IPS-20b (cell line): ENCODE results near the gene AP2A1.
A peak's percentile ranks its signal among the peaks of the same experiment; 100 is the strongest.
"Not testable (repeated sequence)": the region's sequence is repeated elsewhere in the genome, so short reads cannot be mapped to it uniquely, and the experiment has no call there.

Source experiments
- H3K27ac ChIP-seq: one replicate; pipeline ENCODE4 v1.5.1; 2013; ENCODE audit warnings: low read length
- H3K27me3 ChIP-seq: 2 replicates; pipeline ENCODE4 v1.6.1; 2013; ENCODE audit warnings: mild to moderate bottlenecking, low read length, inconsistent platforms; ENCODE audit not compliant: insufficient read depth
- H3K36me3 ChIP-seq: 2 replicates; pipeline ENCODE4 v1.6.1; 2013; ENCODE audit warnings: low read depth, mild to moderate bottlenecking, inconsistent platforms, low read length, moderate library complexity; ENCODE audit not compliant: insufficient read depth
- H3K4me1 ChIP-seq: 2 replicates; pipeline ENCODE4 v1.6.1; 2013; ENCODE audit warnings: mild to moderate bottlenecking, control low read depth, inconsistent platforms, low read length, moderate library complexity; ENCODE audit not compliant: insufficient read depth
- H3K4me3 ChIP-seq: 2 replicates; pipeline ENCODE4 v1.5.1; 2013; ENCODE audit warnings: mild to moderate bottlenecking, low read length, inconsistent platforms
- H3K9ac ChIP-seq: 2 replicates; pipeline ENCODE4 v1.6.1; 2013; ENCODE audit warnings: low read depth, mild to moderate bottlenecking, inconsistent platforms, low read length, moderate library complexity
- H3K9me3 ChIP-seq: 2 replicates; pipeline ENCODE4 v1.6.1; 2013; ENCODE audit warnings: mild to moderate bottlenecking, low read depth, low read length, inconsistent platforms; ENCODE audit not compliant: insufficient read depth

Gene AP2A1

GRCh38 chr19:49766930-49767299 is at the start of gene AP2A1:
TSS of gene AP2A1 (plus strand) at chr19:49767001. CDS start at chr19:49767134, 133 bp downstream.
- no peaks in the 10 kb centered on the region for H3K27me3 ChIP-seq
- no peaks in the 10 kb centered on the region for H3K36me3 ChIP-seq
- H3K9ac ChIP-seq: peak within 1 kb of the TSS; percentile 90
- peak within 1 kb of the TSS; percentile 90 for H3K4me3 ChIP-seq
- peaks cover 3% of the 10 kb centered on the region; the same call in 1 of the 2 replicates for H3K4me1 ChIP-seq
- no peaks in the 10 kb centered on the region for H3K9me3 ChIP-seq
- peak within 1 kb of the TSS; percentile 88 for H3K27ac ChIP-seq

GRCh38 chr19:49718511-49718910 is 48.3 kb upstream of the AP2A1 start:
- H3K4me3 ChIP-seq: no peak overlapping the region

GRCh38 chr19:49718991-49719390 is 47.8 kb upstream of the AP2A1 start:
- Histone ChIP-seq H3K9ac (no peak overlapping the region), H3K27me3 (no peaks in the 10 kb centered on the region)

More at GRCh38 chr19:49718511-49718910, 48.3 kb upstream of the AP2A1 start:
- Histone ChIP-seq H3K9ac (no peak overlapping the region), H3K27me3 (no peaks in the 10 kb centered on the region), H3K27ac (no peak overlapping the region), H3K9me3 (no peaks in the 10 kb centered on the region), H3K36me3 (peaks cover 3% of the 10 kb centered on the region), H3K4me1 (no peaks in the 10 kb centered on the region)

GRCh38 chr19:49719420-49719819 is 47.4 kb upstream of the AP2A1 start:
- H3K27me3 ChIP-seq, H3K9me3 ChIP-seq, H3K4me1 ChIP-seq, H3K36me3 ChIP-seq, H3K9ac ChIP-seq, H3K27ac ChIP-seq, H3K4me3 ChIP-seq: not testable (repeated sequence)

More at GRCh38 chr19:49718991-49719390, 47.8 kb upstream of the AP2A1 start:
- no peaks in the 10 kb centered on the region for H3K4me1 ChIP-seq
- no peak overlapping the region for H3K4me3 ChIP-seq
- no peak overlapping the region for H3K27ac ChIP-seq
- H3K9me3 ChIP-seq: no peaks in the 10 kb centered on the region
- H3K36me3 ChIP-seq: no peaks in the 10 kb centered on the region

GRCh38 chr19:49727217-49728030 is 39.4 kb upstream of the AP2A1 start:
- Histone ChIP-seq H3K4me3 (no peak overlapping the region), H3K9me3 (no peaks in the 10 kb centered on the region), H3K27ac (no peak overlapping the region), H3K36me3 (no peaks in the 10 kb centered on the region), H3K4me1 (no peaks in the 10 kb centered on the region), H3K27me3 (no peaks in the 10 kb centered on the region), H3K9ac (no peak overlapping the region)

GRCh38 chr19:49730166-49730565 is 36.6 kb upstream of the AP2A1 start:
- H3K9ac ChIP-seq: no peak overlapping the region
- no peaks in the 10 kb centered on the region for H3K36me3 ChIP-seq
- H3K4me3 ChIP-seq: no peak overlapping the region
- H3K27me3 ChIP-seq: no peaks in the 10 kb centered on the region
- no peak overlapping the region for H3K27ac ChIP-seq
- H3K9me3 ChIP-seq: no peaks in the 10 kb centered on the region
- no peaks in the 10 kb centered on the region for H3K4me1 ChIP-seq

GRCh38 chr19:49738268-49738667 is 28.5 kb upstream of the AP2A1 start:
- no peaks in the 10 kb centered on the region for H3K9me3 ChIP-seq
- no peak overlapping the region for H3K9ac ChIP-seq
- H3K4me1 ChIP-seq: no peaks in the 10 kb centered on the region
- no peak overlapping the region for H3K27ac ChIP-seq
- no peaks in the 10 kb centered on the region for H3K36me3 ChIP-seq
- H3K4me3 ChIP-seq: no peak overlapping the region
- no peaks in the 10 kb centered on the region for H3K27me3 ChIP-seq

- Histone ChIP-seq H3K9me3 (no peaks in the 10 kb centered on the region), H3K27ac (no peak overlapping the region), H3K36me3 (no peaks in the 10 kb centered on the region), H3K4me3 (no peak overlapping the region), H3K4me1 (no peaks in the 10 kb centered on the region), H3K27me3 (no peaks in the 10 kb centered on the region), H3K9ac (no peak overlapping the region)
Measured at GRCh38 chr19:49739098-49739497, 27.7 kb upstream of the AP2A1 start.

GRCh38 chr19:49739933-49740332 is 26.9 kb upstream of the AP2A1 start:
- H3K9me3 ChIP-seq: no peaks in the 10 kb centered on the region
- H3K4me1 ChIP-seq: no peaks in the 10 kb centered on the region
- H3K4me3 ChIP-seq: no peak overlapping the region
- H3K36me3 ChIP-seq: no peaks in the 10 kb centered on the region
- no peaks in the 10 kb centered on the region for H3K27me3 ChIP-seq
- no peak overlapping the region for H3K9ac ChIP-seq
- H3K27ac ChIP-seq: no peak overlapping the region

GRCh38 chr19:49741210-49741844 is 25.5 kb upstream of the AP2A1 start:
- Histone ChIP-seq H3K9me3 (no peaks in the 10 kb centered on the region), H3K27ac (no peak overlapping the region)

GRCh38 chr19:49744946-49745381 is 21.8 kb upstream of the AP2A1 start:
- no peaks in the 10 kb centered on the region for H3K36me3 ChIP-seq
- H3K9me3 ChIP-seq: no peaks in the 10 kb centered on the region
- H3K9ac ChIP-seq: no peak overlapping the region
- H3K4me1 ChIP-seq: no peaks in the 10 kb centered on the region
- peaks cover 4% of the 10 kb centered on the region; the same call in 1 of the 2 replicates for H3K27me3 ChIP-seq
- H3K27ac ChIP-seq: no peak overlapping the region
- no peak overlapping the region for H3K4me3 ChIP-seq

More at GRCh38 chr19:49741210-49741844, 25.5 kb upstream of the AP2A1 start:
- Histone ChIP-seq H3K4me1 (no peaks in the 10 kb centered on the region), H3K36me3 (no peaks in the 10 kb centered on the region), H3K9ac (no peak overlapping the region), H3K4me3 (no peak overlapping the region), H3K27me3 (no peaks in the 10 kb centered on the region)
